H9 (cell line): ENCODE results near the gene TRMT44. TPM values are rescaled to one million over a fixed set of nuclear protein-coding genes. Genes with fewer than 3 reads are reported as not detected.

Experiments
- DNase-seq: peaks from one replicate; pipeline ENCODE4 v3.0.0-alpha.2; 2017
- H2AFZ ChIP-seq: one replicate; pipeline ENCODE4 v1.6.1; 2013; ENCODE audit warnings: mild to moderate bottlenecking, low read length, control low read depth, moderate library complexity
- H2AK5ac ChIP-seq: 2 replicates; pipeline ENCODE4 v1.6.1; 2013; ENCODE audit warnings: low read length, control low read depth, mixed read lengths; ENCODE audit not compliant: insufficient read length
- H2BK120ac ChIP-seq: one replicate; pipeline ENCODE4 v1.6.1; 2013; ENCODE audit warnings: low read depth, mild to moderate bottlenecking, low read length, control low read depth, inconsistent platforms; ENCODE audit not compliant: poor library complexity, severe bottlenecking
- H2BK12ac ChIP-seq: 2 replicates; pipeline ENCODE4 v1.6.1; 2013; ENCODE audit warnings: low read length, control low read depth, mixed read lengths, low read depth; ENCODE audit not compliant: insufficient read length
- H2BK15ac ChIP-seq: 2 replicates; pipeline ENCODE4 v1.6.1; 2013; ENCODE audit warnings: low read depth, low read length, control low read depth
- H2BK20ac ChIP-seq: one replicate; pipeline ENCODE4 v1.6.1; 2013; ENCODE audit warnings: low read depth, mild to moderate bottlenecking, low read length, control low read depth, inconsistent platforms; ENCODE audit not compliant: poor library complexity, severe bottlenecking
- H2BK5ac ChIP-seq: 2 replicates; pipeline ENCODE4 v1.6.1; 2013; ENCODE audit warnings: low read length, control low read depth, mixed read lengths; ENCODE audit not compliant: insufficient read length
- H3K14ac ChIP-seq: 2 replicates; pipeline ENCODE4 v1.6.1; 2013; ENCODE audit warnings: low read length, control low read depth; ENCODE audit not compliant: insufficient read depth
- H3K18ac ChIP-seq: 2 replicates; pipeline ENCODE4 v1.6.1; 2013; ENCODE audit warnings: low read depth, mild to moderate bottlenecking, mixed read lengths, low read length, control low read depth; ENCODE audit not compliant: insufficient read length
- H3K23ac ChIP-seq: 2 replicates; pipeline ENCODE4 v1.6.1; 2013; ENCODE audit warnings: low read length, control low read depth, mixed read lengths, low read depth; ENCODE audit not compliant: insufficient read length
- H3K23me2 ChIP-seq: 2 replicates; pipeline ENCODE4 v1.6.1; 2013; ENCODE audit warnings: low read depth, mild to moderate bottlenecking, mixed read lengths, low read length, control low read depth; ENCODE audit not compliant: insufficient read length, poor library complexity, severe bottlenecking
- H3K27ac ChIP-seq: 2 replicates; pipeline ENCODE4 v1.5.1; 2013; ENCODE audit warnings: low read length, control low read depth, mixed read lengths, low read depth; ENCODE audit not compliant: insufficient read length
- H3K27me3 ChIP-seq: 2 replicates; pipeline ENCODE4 v1.6.1; 2013; ENCODE audit warnings: low read length, control low read depth, inconsistent platforms; ENCODE audit not compliant: insufficient read depth
- H3K4ac ChIP-seq: 2 replicates; pipeline ENCODE4 v1.6.1; 2013; ENCODE audit warnings: low read depth, mild to moderate bottlenecking, control low read depth, inconsistent platforms, low read length, moderate library complexity
- H3K4me1 ChIP-seq: 2 replicates; pipeline ENCODE4 v1.6.1; 2013; ENCODE audit warnings: low read length, control low read depth, inconsistent platforms; ENCODE audit not compliant: insufficient read depth
- H3K4me2 ChIP-seq: 2 replicates; pipeline ENCODE4 v1.6.1; 2013; ENCODE audit warnings: low read length, control low read depth, mixed read lengths; ENCODE audit not compliant: insufficient read length, insufficient read depth
- H3K56ac ChIP-seq: 2 replicates; pipeline ENCODE4 v1.6.1; 2013; ENCODE audit warnings: low read depth, mild to moderate bottlenecking, mixed read lengths, low read length, control low read depth; ENCODE audit not compliant: insufficient read length
- H3K79me1 ChIP-seq: 2 replicates; pipeline ENCODE4 v1.6.1; 2013; ENCODE audit warnings: low read depth, mild to moderate bottlenecking, moderate library complexity, low read length, control low read depth, inconsistent platforms; ENCODE audit not compliant: insufficient read depth, poor library complexity, severe bottlenecking
- H3K79me2 ChIP-seq: 2 replicates; pipeline ENCODE4 v1.6.1; 2013; ENCODE audit warnings: low read length, control low read depth, inconsistent platforms; ENCODE audit not compliant: insufficient read depth
- H3K9ac ChIP-seq: 2 replicates; pipeline ENCODE4 v1.6.1; 2013; ENCODE audit warnings: low read length, control low read depth, mixed read lengths; ENCODE audit not compliant: insufficient read length; ENCODE audit errors: extremely low read depth
- H3K9me3 ChIP-seq: one replicate; pipeline ENCODE4 v1.6.1; 2013; ENCODE audit warnings: low read depth, low read length, inconsistent platforms; ENCODE audit not compliant: control insufficient read depth
- H3T11ph ChIP-seq: one replicate; pipeline ENCODE4 v1.6.1; 2013; ENCODE audit warnings: mild to moderate bottlenecking, low read length, control low read depth, inconsistent platforms
- H4K20me1 ChIP-seq: one replicate; pipeline ENCODE4 v1.6.1; 2013; ENCODE audit not compliant: control insufficient read depth, insufficient read length, insufficient read depth
- H4K5ac ChIP-seq: 2 replicates; pipeline ENCODE4 v1.6.1; 2013; ENCODE audit warnings: low read depth, mild to moderate bottlenecking, mixed read lengths, low read length, control low read depth; ENCODE audit not compliant: insufficient read length
- H4K8ac ChIP-seq: replicated peaks from 2 replicates; pipeline ENCODE4 v1.6.1; 2013; ENCODE audit warnings: low read length, control low read depth, mixed read lengths, low read depth; ENCODE audit not compliant: insufficient read length
- H4K91ac ChIP-seq: 2 replicates; pipeline ENCODE4 v1.6.1; 2013; ENCODE audit warnings: low read depth, mild to moderate bottlenecking, moderate library complexity, mixed read lengths, low read length, control low read depth; ENCODE audit not compliant: insufficient read length
- H3K27ac Mint-ChIP-seq, 3 experiments: 2 replicates in 2 of 3; 3 replicates in 1 of 3; pipeline ENCODE4 v1.8.0; 2020 to 2021; ENCODE audit warnings: mixed read lengths in 3 of 3, mild to moderate bottlenecking in 1 of 3, moderate library complexity in 1 of 3
- H3K27me3 Mint-ChIP-seq: 2 replicates; pipeline ENCODE4 v1.8.0; 2021; ENCODE audit warnings: low read depth, mild to moderate bottlenecking, moderate library complexity, mixed read lengths
- H3K36me3 Mint-ChIP-seq, 3 experiments: 2 replicates in 2 of 3; 3 replicates in 1 of 3; pipeline ENCODE4 v1.8.0; 2020 to 2021; ENCODE audit warnings: low read depth in 3 of 3, mixed read lengths in 3 of 3; ENCODE audit not compliant: insufficient read depth in 1 of 3
- H3K4me1 Mint-ChIP-seq, 2 experiments: 2 replicates each; pipeline ENCODE4 v1.8.0; 2020; ENCODE audit warnings: mixed read lengths in 2 of 2
- H3K4me3 Mint-ChIP-seq, 2 experiments: 2 replicates in 1 of 2; 3 replicates in 1 of 2; pipeline ENCODE4 v1.8.0; 2020 to 2021; ENCODE audit warnings: mild to moderate bottlenecking in 2 of 2, mixed read lengths in 2 of 2, moderate library complexity in 1 of 2
- H3K9me3 Mint-ChIP-seq, 2 experiments: 2 replicates in 1 of 2; 3 replicates in 1 of 2; pipeline ENCODE4 v1.8.0; 2020; ENCODE audit warnings: mild to moderate bottlenecking in 2 of 2, mixed read lengths in 2 of 2, moderate library complexity in 1 of 2
- WGBS: extraction: QIAGEN DNeasy Blood & Tissue Kit; methylation state at CpG from one replicate; pipeline ENCODE4 v1.1.7; 2013; ENCODE audit warnings: missing lambda C conversion rate, low lambda C conversion rate, mixed read lengths; ENCODE audit not compliant: insufficient read length; ENCODE audit errors: extremely low coverage; 5-methylcytosine and 5-hydroxymethylcytosine counted together
- total RNA-seq: library from RNA; stranded (reverse); gene quantifications from 2 replicates; pipeline ENCODE4 v1.2.1, GENCODE V29; 2021
- TF ChIP-seq, protein P1 (sequence below): fragments of 200-600 bp; sonication (generic); conservative IDR thresholded peaks from 3 replicates; pipeline ENCODE4 v1.8.0; 2021; ENCODE audit warnings: antibody characterized with exemption, mild to moderate bottlenecking

The TRMT44 gene
- total RNA-seq, 1 experiment from 2014 or later: 22.8 TPM

DNA sequence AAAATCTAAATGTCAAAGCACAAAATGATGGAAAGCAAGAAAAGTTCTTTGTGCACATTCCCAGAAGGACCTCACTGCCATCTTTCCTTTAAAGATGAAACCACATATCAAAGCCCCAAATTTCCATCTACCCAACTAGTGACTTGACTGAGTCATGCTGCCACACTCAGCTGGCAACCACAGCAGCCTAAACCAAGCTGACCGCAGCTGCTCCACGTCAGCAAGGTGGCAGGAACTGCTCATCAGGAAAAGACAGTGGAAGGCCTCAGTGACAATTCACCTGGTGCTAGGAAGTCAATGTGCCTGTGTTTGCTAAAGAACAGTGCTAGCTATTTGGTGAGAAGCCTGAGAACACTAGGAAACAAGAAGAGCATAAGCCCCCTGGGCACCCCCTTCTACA lies 26.2 kb upstream of the TRMT44 start:
- no peak overlapping the region for H3K9ac ChIP-seq
- H3K56ac ChIP-seq: no peak overlapping the region
- no peak overlapping the region for H4K8ac ChIP-seq
- H3K4me2 ChIP-seq: no peak overlapping the region
- no CpG with 5 or more reads among the region's 2 CpGs for WGBS
- no peak overlapping the region for H2BK15ac ChIP-seq
- DNase-seq: no peak
- H3K18ac ChIP-seq: no peak overlapping the region
- Mint-ChIP-seq H3K4me1 (peaks cover 7 to 12% of the 10 kb centered on the region in 2 experiments), H3K36me3 (peaks cover 0 to 5% (median 4%) of the 10 kb centered on the region in 3 experiments; a peak in 4 of 7 replicates), H3K4me3 (no peak overlapping the region), H3K27ac (no peak overlapping the region), H3K27me3 (peaks cover 3% of the 10 kb centered on the region), H3K9me3 (no peaks in the 10 kb centered on the region)
- H3K23me2 ChIP-seq: no peaks in the 10 kb centered on the region
- no peak overlapping the region for H3K23ac ChIP-seq
- no peaks in the 10 kb centered on the region for H3K9me3 ChIP-seq
- no peaks in the 10 kb centered on the region for H4K20me1 ChIP-seq
- no peak overlapping the region for H4K91ac ChIP-seq
- H3K4ac ChIP-seq: no peak overlapping the region
- no peak overlapping the region for H2BK5ac ChIP-seq
- H2AK5ac ChIP-seq: no peak overlapping the region
- no peaks in the 10 kb centered on the region for H3K79me1 ChIP-seq
- no peak overlapping the region for H3K14ac ChIP-seq
- H3K27ac ChIP-seq: no peak overlapping the region
- H2BK12ac ChIP-seq: no peak overlapping the region
- TF ChIP-seq, protein P1, sequence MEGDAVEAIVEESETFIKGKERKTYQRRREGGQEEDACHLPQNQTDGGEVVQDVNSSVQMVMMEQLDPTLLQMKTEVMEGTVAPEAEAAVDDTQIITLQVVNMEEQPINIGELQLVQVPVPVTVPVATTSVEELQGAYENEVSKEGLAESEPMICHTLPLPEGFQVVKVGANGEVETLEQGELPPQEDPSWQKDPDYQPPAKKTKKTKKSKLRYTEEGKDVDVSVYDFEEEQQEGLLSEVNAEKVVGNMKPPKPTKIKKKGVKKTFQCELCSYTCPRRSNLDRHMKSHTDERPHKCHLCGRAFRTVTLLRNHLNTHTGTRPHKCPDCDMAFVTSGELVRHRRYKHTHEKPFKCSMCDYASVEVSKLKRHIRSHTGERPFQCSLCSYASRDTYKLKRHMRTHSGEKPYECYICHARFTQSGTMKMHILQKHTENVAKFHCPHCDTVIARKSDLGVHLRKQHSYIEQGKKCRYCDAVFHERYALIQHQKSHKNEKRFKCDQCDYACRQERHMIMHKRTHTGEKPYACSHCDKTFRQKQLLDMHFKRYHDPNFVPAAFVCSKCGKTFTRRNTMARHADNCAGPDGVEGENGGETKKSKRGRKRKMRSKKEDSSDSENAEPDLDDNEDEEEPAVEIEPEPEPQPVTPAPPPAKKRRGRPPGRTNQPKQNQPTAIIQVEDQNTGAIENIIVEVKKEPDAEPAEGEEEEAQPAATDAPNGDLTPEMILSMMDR: no peak
- H3K27me3 ChIP-seq: no peaks in the 10 kb centered on the region
- no peak overlapping the region for H3T11ph ChIP-seq
- no peak overlapping the region for H2BK120ac ChIP-seq
- no peak overlapping the region for H2BK20ac ChIP-seq
- no peak overlapping the region for H4K5ac ChIP-seq
- no peaks in the 10 kb centered on the region for H3K79me2 ChIP-seq
- no peak overlapping the region for H2AFZ ChIP-seq
- no peaks in the 10 kb centered on the region for H3K4me1 ChIP-seq
